ENCODE measurements around the gene TRIP6.

The TRIP6 gene, protein sequence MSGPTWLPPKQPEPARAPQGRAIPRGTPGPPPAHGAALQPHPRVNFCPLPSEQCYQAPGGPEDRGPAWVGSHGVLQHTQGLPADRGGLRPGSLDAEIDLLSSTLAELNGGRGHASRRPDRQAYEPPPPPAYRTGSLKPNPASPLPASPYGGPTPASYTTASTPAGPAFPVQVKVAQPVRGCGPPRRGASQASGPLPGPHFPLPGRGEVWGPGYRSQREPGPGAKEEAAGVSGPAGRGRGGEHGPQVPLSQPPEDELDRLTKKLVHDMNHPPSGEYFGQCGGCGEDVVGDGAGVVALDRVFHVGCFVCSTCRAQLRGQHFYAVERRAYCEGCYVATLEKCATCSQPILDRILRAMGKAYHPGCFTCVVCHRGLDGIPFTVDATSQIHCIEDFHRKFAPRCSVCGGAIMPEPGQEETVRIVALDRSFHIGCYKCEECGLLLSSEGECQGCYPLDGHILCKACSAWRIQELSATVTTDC

GRCh38 chr7:100867040-100867775 is at the start of gene TRIP6:
TRIP6 (plus strand) TSS chr7:100867387; CDS start chr7:100867498, 111 bp downstream.
- DNase-seq (ENCODE audit: low spot score): peak; percentile 38

GRCh38 chr7:100818366-100818765 is 48.8 kb upstream of the TRIP6 start:
- no peak for DNase-seq (ENCODE audit: low spot score)

DNA sequence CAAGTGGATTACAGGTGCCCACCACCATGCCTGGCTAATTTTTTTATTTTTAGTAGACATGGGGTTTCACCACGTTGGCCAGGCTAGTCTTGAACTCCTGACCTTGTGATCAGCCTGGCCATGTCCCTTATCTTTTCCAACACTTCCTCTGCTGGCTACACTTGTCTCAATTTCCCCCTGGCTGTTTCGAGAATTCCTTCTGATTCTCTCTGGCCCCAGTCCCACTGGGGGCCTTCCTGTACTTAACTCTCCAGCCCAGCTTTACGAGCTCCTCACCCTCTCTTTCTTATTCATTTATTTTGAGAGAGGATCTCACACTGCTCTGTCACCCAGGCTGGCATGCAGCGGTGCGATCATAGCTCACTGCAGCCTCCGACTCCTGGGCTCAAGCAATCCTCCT is 48.4 kb upstream of the TRIP6 start:
- DNase-seq (ENCODE audit: low spot score): no peak

DNA sequence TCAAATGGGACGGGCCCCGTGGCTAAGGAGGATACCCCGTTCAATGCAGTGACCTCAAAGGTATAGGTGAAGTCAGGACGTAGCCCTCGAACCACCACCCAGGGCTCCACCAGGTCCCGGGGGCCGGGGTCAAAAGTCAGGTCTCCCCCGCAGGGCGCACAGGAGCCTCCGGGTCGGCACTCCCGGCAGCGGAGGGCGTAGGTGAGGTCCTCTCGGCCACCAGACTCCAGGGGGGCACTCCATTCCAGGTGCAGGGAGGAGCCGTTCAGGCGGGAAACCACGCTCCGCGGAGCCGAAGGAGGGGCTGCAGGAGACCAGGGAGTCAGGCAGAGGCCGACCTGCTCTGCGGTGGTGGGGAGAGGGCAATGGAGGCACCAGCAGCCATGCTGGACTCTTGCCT is 47.6 kb upstream of the TRIP6 start:
- no peak for DNase-seq (ENCODE audit: low spot score)

- no peak for DNase-seq (ENCODE audit: low spot score)
Measured at GRCh38 chr7:100822236-100823139, 44.7 kb upstream of the TRIP6 start.

GRCh38 chr7:100823140-100823525 is 44.1 kb upstream of the TRIP6 start:
- no peak for DNase-seq (ENCODE audit: low spot score)

GRCh38 chr7:100823534-100823933 is 43.7 kb upstream of the TRIP6 start:
- DNase-seq (ENCODE audit: low spot score): no peak

- DNase-seq (ENCODE audit: low spot score): no peak
Measured at GRCh38 chr7:100824499-100825214, 42.5 kb upstream of the TRIP6 start.

- no peak for DNase-seq (ENCODE audit: low spot score)
Measured at GRCh38 chr7:100825215-100825671, 41.9 kb upstream of the TRIP6 start.

DNA sequence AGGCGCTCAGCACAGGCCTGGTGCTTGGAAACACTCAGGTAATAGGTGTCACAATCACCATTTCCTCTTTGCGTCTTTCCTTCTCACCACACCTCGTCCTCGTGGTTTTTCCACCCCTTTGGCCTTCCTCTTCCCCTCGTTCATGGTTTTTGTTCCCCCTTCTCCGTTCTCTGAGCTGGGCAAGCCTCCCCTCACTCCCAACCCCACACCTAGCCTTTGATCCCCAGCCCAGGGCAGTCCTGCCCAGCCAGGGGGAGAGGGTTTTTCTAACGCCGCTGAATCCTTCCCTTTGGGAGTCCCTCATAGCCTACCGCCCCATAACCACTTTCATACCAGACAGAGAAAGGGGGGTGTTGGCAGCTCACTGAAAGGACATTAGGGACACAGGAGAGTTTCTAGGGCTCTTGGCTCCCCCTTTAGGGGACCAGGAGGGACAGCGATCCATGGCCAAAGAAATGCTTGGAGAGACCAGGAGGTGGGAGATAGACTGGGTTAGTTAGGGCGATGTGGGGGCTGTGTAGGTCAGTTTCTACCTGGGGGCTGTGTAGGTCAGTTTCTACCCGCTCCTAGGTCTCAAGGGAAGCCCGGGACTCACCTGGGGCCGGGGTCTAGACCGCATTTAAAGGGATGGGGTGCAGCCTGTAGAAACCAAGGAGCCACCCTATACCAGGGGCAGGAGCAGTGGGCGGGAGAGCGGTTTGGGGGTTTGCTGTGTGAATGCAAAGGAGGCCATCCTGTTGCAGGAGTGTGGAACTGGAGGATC is 41.3 kb upstream of the TRIP6 start:
- DNase-seq (ENCODE audit: low spot score): no peak

GRCh38 chr7:100826514-100827329 is 40.5 kb upstream of the TRIP6 start:
- DNase-seq (ENCODE audit: low spot score): no peak

DNA sequence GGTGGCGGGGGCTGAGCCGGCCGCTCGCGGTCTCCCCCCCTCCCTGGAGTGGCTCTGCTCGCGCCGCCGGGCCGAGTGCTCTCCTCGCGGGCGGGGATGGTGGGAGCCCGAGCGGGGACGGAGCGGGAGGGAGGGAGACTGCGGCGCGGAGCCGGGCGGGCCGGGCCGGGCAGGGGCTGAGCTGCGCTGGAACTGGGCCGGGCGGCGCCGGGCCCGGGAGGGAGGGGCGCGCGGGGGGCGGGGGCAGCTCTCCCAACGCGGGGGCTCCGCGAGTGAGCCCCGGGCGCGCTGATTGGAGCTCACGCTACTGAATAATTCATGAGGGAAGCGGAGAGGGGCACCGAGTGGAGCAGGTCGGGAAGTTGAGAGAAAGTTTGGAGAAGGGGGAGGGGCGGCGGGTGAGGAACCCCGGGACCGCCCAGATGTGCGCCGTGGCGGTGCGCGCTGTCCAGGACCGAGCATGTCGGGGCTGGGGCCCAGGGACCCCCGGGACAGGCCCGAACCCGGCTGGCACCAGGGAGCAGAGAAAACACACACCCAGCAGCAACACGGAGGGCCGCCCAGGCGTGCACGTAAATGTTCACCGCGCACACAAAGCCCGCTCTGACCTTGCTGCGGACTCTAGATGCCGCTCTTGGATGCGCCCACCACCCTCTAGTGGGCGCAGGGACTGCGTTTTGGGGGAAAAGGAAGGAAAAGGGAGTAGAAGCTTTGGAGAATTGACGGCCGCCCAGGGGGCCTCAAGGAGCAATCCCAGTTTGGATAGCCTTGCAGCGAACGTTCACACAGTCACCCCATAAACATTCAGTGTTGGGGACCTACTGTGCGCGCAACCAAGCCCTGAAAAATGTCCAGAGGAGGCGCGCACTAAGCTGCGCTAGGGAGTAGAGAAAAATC is 39.6 kb upstream of the TRIP6 start, which contains the start of gene EPHB4:
EPHB4 (minus strand) TSS at position 194 of the 897 bp plus-strand sequence. CDS start 493 bp downstream, outside the sequence.
- DNase-seq (ENCODE audit: low spot score): no peak

DNA sequence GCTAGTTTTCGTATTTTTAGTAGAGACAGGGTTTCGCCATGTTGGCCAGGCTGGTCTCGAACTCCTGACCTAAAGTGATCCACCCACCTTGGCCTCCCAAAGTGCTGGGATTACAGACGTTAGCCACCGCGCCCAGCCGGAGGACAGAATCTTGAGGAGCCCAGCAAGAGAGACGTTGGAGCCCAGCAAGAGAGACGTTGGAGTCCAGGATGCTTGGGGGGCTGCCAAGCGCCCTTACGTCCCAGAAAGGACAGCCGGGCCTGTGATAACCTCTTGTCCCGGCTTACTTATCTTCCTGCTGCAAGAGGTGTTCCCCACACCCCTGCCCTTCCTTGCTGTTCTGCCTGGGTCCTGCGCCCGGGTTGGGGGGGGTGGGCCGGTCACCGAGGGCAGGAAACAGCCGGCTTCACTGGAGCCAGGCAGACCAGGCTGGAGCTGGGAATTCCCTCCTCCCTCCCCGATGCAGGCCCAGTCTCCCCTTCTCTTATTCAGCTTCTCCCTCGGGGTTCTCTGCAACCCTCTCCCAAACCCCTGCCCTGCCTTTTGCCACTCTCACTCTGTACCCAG is 38.0 kb upstream of the TRIP6 start:
- no peak for DNase-seq (ENCODE audit: low spot score)

GRCh38 chr7:100830396-100830795 is 36.8 kb upstream of the TRIP6 start:
- DNase-seq (ENCODE audit: low spot score): no peak

DNA sequence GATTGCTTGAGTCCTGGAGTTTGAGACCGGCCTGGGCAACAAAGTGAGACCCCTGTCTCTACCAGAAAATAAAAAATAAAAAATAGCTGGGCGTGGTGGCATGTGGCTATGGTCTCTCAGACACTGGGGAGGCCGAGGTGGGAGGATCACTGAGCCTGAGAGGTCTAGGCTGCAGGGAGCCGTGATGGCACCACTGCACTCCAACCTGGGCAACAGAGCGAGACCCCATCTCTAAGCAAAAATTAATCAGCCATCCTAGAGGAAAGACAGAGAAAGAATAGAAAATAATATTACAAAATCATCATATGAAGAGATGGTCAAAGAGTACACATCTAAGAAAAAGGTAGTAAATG is 34.9 kb upstream of the TRIP6 start:
- no peak for DNase-seq (ENCODE audit: low spot score)

DNA sequence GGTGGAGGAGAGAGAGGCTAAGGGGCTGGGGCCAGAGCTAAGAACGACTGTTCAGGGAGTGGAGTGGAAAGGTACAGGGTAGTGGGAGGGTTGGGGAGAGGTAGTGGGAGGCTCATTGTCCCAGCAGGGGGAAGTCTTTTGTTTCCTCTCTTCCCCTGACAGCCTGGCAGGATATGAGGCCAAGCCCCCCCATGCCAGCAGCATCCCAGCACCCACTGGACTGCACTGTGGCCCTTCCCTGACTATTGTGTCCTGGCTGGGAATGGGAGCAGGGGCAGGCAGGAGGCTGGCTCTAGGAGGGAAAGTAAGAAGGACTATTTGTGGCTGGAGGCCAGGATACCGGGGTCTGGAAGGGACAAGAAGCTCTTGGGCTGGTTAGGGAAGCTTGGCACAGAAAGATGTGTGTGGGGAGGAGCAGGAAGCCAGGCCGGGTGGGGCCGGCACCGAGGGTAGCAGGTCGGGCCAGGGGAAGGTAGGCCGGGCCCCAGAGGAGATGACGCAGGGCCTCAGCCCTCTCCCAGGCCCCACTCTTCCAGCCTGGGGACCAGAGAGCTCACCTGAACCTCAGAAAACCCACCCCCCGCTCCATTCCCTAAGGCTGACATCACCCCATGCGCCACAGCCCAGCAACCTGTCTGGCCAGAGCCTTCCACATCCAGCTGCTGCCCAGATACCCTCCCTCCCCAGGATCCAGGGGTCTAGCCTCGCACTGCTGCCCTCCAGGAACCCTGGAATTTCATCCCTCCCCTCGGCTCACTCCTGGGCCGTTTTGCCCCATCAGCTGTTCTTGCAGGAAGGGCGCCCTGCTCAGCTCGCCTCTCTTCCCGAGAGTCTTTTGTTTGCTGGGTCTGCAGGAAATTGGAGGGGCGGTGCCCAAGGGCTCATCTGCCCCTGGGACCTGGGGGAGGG is 31.0 kb upstream of the TRIP6 start:
- no peak for DNase-seq (ENCODE audit: low spot score)

GRCh38 chr7:100836812-100837098 is 30.4 kb upstream of the TRIP6 start:
- no peak for DNase-seq (ENCODE audit: low spot score)

All from CD4-positive, alpha-beta T cell treated with Interleukin-15 for 4 hours (primary cell).